ENCODE measurements around the gene FGFR2.

DNA sequence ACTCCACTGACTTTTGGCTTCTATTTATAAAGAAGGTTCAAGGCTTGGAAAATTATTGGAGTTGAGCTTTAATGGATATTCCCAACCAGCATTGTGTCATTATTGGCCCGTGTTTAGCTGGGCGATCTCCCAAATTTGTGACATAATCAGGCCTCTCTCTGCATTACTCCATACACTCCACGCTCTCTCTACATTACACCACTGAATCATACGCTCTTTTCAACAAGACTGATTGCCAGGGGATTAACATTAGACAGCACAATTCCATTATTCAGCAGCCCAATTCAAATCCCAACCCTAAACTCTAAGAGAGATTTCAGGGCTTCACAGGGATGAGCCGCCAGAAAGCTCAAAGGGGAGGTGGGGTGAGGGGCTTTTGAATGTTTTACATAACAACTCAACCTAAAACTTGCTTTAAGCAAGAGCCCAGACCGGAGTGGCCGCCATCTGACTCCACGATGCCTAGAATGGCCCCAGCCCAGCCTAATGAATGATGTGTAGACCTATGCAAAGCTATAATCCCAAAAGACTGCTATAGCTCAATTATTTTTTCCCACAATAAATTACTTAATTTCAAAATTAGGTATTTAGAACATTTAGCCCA lies 61.8 kb downstream of the FGFR2 start:
- TF ChIP-seq, protein P1, sequence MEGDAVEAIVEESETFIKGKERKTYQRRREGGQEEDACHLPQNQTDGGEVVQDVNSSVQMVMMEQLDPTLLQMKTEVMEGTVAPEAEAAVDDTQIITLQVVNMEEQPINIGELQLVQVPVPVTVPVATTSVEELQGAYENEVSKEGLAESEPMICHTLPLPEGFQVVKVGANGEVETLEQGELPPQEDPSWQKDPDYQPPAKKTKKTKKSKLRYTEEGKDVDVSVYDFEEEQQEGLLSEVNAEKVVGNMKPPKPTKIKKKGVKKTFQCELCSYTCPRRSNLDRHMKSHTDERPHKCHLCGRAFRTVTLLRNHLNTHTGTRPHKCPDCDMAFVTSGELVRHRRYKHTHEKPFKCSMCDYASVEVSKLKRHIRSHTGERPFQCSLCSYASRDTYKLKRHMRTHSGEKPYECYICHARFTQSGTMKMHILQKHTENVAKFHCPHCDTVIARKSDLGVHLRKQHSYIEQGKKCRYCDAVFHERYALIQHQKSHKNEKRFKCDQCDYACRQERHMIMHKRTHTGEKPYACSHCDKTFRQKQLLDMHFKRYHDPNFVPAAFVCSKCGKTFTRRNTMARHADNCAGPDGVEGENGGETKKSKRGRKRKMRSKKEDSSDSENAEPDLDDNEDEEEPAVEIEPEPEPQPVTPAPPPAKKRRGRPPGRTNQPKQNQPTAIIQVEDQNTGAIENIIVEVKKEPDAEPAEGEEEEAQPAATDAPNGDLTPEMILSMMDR (IDR thresholded peaks at IDR 0.05), result no peak
- no peak for TF ChIP-seq POLR2A (IDR thresholded peaks at IDR 0.05)

All from heart left ventricle (tissue), 13 donors.